HG03354 (cell line): Measurements from ENCODE around the gene LIN28A.
"Not testable (repeated sequence)": the region's sequence is repeated elsewhere in the genome, so short reads cannot be mapped to it uniquely, and the experiment has no call there.

Source experiments
- ATAC-seq: cut with Tn5 transposase; IDR thresholded peaks from one replicate; pipeline ENCODE4 v1.9.1; 2021; ENCODE audit warnings: mild to moderate bottlenecking; ENCODE audit not compliant: unreplicated experiment, poor library complexity, severe bottlenecking

The LIN28A gene

DNA sequence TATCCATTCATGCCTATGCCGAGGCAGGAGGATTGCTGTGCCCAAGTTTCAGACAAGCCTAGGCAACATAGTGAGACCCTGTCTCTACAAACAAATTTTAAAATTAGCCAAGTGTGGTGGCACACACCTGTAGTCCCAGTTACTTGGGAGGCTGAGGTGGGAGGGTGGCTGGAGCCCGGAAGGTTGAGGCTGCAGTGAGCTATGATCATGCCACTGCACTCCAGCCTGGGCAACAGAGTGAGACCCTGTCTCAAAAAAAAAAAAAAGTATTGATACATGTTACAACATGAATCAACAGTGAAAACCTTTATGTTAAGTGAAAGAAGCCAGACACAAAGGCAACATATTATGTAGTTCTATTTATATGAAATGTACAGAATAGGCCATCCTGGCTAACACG is 25.6 kb upstream of the LIN28A start:
- not testable (repeated sequence) for ATAC-seq

DNA sequence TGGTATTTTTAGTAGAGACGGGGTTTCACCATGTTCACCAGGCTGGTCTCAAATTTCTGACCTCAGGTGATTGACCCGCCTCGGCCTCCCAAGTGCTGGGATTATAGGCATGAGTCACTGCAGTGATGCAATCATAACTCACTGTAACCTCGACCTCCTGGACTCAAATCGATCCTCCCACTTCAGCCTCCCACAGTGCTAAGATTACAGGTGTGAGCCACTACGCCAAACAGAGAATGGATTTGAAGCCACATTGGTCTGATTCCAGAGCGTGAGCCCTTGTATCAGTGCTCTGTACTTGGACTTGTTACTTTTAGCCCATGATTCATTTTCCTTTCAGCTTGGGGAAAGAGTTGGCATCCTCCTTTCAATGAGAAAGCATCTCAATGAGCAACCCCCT is 23.2 kb upstream of the LIN28A start:
- no peak for ATAC-seq

DNA sequence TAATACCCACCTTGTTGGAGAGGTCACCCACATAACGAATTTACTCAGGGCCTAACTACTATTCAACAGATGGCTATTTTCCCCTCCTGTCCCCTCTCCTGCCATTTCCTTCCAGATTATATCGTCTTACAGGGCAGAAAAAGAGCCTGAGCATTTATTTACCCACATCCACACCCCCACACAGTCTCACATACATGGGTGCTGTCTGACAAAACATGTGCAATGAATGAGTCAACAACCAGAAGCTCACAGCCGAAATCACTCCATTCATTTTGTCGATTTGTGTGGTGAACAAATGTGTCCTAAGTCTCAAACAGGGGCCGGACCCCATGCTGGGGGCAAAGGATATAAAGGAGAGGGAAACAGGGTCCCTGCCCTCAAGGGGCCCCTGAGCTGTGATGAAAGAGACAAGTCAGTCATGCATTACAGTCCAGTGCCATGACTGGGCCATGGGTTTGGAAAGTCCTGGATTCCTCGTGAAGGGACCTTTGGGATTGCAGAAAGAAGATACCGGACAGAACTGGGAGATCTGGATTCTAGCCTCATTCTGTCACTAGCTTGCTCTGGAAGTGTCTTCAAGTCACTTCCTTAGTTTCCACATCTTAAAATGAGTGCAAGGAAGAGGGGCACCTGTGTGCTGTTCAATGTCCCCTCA is 21.7 kb upstream of the LIN28A start:
- no peak for ATAC-seq

DNA sequence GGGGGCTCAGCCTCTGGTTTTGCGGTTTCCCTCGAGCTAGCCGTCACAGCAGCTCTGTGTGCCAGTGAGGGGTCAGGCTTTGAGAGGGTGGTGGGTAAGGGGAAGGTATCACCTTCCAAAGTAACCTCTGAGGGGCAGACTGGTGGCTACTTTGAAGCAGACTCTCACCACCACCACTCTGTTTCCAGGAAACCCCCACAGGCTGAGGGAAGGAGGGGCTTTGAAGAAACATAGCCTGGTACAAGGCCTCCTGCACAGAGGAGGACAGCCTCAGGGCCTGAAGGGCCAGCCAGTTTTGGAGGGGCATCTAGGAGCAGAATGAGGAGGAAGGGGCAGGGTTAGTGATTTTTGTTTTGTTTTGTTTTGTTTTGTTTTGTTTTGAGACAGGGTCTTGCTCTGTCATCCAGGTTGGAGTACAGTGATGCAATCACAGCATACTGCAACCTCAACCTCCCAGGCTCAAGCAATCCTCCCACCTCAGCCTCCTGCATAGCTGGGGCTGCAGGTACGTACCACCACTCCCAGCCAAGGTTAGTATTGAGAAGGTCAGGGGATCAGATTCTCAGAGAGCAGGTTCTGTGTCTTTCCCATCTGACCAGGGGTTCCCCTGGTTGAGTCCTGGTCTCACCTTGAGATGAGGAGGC is 20.9 kb upstream of the LIN28A start:
- ATAC-seq, result no peak

DNA sequence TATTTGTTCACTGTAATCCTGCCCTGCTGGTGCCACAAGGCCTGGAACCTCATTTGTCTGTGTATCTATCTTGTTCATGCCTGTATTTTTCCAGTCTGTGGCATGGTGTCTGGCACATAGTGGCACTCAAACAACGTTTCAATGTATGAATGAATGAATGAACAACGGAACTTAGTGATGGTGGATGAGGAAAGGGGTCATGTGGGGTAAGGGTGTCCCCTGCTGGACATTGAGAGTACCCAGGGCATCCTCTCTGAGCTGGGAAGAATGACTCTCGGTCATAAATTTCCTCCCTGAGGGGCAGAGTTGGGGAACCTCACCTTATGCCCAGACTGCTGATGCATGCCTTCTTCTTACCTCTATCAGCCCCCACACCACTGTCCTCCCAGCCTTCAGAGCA is 19.2 kb upstream of the LIN28A start:
- no peak for ATAC-seq

DNA sequence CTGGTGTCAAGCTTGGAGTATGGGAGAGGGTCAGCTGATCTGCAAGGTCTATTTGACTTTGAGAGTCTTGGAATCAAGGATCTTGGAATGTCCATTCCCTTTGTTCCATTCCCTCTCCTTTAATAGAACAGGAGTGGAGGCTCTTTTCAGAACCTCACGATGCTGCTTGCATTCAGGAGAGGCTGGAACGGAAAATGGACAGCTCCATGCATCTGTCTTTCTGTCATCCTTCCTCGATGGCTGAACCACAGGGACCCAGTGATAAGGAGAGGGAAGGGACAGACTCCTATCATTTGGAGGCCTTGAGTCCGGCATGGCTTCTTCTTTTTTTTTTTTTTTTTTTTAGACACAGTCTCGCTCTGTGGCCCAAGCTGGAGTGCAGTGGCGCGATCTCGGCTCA is 14.9 kb upstream of the LIN28A start:
- no peak for ATAC-seq

DNA sequence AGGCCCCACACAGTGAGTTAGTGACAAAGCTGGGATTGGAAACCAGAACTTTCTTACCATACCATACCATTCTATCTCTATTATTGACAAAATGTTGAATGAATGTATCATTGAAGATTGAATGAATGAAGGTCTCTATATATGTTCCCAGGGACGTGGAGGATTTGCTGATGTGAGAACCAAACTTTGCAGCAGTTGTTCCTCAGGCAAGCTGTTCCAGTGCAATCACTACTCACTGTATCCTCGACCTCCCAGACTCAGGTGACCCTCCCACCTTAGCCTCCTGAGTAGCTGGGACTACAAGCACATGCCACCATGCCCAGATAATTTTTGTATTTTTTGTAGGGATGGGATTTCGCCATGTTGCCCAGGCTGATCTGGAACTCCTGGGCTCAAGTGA is 11.6 kb upstream of the LIN28A start:
- no peak for ATAC-seq

DNA sequence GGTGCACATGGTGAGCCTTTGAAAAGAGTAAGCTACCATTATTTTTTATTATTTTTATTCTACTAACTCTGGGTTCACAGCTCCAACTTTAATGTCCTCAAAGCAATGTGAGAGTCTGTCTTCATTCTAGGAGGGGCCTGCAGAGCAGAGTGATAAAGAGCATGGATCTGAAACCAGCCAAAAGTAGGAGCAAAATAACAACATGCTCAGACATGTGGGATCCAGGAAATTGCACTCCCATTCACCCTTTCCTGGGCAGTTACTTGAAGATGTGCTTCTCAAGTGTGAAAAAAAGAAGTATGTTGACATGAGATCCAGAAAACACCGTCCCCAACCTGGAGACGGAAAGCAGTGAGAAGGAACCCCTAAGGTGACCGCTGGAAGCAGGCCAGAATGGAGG is 8.7 kb upstream of the LIN28A start:
- no peak for ATAC-seq

DNA sequence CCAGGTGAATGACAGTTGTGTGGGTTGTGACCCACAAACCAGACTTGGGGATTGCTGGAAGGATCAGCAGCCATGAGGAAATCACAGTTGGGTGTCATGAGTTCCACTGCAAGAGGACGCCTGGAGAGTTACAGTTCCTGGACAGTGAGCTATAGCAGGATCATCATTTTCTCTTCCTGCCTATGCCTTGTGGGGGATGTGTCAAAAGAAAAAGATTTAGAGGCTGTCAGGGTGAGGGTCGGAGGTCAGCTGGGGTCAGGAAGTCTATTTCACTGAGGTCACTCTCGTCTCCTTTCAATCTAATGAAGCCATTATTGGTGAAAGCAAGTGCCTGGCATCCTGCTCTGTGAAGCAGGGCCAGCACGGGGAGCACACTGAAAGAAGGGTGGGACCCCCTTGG is 7.0 kb upstream of the LIN28A start:
- no peak for ATAC-seq

DNA sequence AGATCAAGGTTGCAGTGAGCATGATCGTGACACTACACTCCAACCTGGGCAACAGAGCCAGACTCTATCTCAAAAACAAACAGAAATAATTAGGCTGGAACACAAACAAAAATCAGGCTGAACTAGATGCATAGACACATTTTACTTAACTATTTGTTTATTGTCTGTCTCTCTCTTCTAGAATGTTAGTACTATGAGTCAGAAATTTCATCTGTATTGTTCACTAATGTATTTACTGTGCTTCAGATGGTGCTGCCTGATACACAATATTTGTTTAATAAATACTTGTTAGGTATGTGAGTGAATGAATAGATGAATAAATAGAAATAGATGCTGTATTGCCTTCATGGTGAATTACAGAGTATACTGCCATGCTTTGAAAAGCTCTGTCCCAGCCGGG is 6.0 kb upstream of the LIN28A start:
- no peak for ATAC-seq

DNA sequence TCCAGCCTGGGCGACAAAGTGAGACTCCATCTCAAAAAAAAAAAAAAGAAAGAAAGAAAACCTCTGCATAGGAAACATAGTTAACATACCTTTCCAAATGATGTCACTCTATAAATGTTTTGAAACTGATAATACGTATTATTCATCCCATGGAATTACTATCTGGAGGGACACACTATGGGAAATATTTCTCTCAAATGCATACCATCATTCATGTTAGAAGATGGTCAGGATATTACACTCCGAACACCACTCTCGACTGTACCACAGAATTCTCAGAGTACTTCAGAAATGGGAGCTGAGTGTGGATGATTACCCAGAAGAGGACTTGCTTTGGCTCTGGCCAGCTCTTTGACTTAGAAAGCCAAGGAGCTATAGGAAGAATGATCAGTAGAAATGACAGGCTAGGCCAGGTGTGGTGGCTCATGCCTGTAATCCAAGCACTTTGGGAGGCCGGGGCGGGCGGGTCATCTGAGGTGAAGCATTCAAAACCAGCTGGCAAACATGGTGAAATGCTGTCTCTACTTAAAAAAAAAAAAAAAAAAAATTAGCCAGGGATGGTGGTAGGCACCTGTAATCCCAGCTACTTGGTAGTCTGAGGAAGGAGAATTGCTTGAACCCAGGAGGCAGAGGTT is 5.2 kb upstream of the LIN28A start:
- no peak for ATAC-seq

DNA sequence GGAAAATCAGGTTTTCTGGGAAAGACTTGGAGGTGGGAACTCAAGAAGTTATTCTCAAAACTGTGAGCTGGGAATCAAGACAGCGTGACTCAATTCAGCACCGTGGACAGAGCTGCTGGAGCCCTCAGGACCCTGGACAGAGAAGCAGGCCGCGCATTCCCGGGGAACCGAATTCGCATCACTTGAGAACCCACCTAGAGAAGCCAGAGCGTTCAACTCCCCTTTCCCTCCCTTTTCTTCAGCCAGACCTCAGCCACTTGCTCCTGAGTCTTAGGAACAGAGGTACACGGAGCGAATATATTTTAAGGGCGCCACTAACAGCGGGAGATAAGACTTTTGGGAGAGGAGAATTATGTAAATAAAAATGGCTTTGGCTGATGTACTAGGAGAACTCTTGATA is 2.0 kb upstream of the LIN28A start:
- ATAC-seq, result no peak

DNA sequence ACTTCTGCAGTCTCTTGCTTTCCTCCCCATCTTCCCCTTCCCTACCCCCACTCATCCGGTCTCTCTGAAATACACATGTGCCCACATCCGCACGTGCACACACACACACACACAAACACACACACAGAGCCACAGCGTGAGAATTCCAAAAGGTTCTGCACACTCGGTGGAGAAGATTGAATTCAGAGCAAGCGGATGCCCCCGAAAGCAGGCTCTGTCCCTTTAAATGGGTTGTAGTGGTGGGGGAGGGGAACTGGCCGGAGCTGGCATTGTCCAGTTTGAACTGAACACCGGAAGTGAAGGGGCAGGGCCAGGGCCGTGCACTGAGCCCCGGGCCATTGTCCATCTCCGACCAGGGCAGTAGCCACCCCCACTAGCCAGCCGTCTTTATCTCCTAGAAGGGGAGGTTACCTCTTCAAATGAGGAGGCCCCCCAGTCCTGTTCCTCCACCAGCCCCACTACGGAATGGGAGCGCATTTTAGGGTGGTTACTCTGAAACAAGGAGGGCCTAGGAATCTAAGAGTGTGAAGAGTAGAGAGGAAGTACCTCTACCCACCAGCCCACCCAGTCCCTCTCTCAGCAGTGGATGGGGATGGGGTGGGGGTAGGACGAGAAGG is 1.3 kb upstream of the LIN28A start:
- no peak for ATAC-seq

DNA sequence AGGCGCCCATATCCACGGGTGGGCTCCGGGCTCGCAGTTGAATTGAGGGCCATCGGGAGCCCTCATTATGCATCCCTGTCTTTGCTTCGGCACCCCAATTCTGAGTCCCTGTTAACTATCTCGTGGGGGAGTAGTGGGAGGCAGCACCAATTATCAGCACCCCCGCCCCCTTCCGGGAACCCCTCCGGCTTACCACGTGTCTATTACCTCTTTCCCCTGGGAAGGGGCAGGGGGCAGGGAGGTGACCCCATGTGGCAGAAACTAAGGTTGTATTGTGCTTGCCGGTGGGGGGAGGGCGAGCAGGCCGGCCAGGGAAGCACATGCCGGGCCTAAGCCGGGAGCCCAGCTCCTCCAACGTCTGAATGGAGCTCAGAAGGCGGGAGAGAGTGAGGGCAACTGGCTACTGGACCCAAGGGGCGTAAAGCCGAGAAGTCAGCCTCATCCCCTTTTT is 1.0 kb downstream of the LIN28A start:
- ATAC-seq, result no peak

DNA sequence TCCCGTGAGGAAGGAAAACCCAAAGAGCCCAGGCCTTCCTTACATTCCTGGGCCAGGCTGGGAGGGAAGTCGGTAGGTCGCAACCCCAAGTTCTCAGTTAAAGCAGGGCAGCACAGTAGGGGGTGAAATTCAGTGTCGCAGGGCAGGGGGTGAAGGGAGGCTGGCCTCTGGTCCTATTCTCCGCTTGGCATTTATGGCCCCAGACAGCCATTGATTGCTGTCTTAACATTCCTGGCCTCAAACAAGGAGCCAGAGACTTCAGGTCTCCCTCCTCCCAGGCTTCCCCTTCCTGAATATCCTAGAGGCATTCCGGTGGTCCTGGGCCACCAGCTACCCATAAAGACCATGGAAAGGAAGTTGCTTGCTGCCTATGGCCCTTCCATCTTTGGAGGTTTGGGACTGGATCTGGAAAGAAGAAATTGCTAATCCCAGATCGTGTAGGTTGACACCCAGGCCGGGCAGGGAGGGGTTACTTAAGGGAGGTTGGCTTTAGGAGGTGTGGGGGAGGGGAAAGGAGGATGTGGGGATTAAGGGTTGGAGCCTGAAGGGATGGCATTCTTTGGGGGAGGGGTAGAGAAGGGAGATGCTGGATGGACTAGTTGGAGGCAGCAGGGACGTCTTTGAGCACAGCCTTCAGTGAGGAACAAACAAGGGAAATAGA is 1.7 kb downstream of the LIN28A start:
- no peak for ATAC-seq

DNA sequence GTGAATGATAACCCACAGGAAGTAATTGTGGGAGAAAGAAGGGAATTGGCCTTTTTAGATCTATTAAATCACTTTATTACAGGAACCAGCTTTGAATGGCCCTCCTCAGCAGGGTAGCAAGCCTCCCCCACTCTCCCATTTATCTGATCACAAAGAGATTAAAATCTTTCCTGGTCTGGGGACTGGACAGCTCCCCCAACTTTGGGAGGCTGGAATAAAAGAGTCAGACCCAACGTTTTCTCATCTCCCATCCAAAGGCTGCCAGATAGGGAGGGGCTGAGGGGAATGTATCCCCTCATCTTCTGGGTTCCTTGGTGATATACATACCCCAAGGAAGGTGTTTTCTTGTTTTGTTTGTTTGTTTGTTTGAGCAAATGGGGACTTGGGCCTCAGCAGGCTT is 2.4 kb downstream of the LIN28A start:
- no peak for ATAC-seq

DNA sequence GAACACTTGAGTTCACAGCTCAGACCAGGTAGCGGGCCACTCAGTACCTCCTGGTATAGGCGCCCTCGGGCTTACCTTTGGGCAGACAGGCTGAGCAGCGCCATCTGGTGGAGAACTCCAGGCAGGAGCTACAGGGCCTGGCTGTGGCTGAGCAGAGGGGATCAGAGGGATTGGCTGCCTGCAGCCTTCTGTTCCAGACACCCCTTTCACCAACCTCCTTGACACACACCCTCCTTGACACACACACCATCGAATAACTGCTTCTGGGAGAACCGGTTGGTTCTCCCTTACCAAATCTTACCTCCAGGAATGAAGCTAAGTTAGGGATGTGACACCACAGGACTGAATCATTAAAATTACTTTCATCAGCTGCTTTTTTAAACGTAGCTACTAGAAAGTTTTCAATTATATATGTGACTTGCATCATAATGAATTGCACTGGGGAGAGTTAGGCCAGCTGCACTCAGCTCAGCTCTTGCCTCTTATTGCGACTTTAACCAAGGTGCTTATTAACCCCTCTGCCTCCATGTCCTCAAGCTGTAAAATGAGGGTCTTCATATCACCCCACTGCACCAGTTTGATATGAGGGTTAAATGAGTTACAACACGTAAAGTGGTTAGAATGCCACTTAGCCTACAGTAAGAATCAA is 6.6 kb downstream of the LIN28A start:
- ATAC-seq, result no peak

DNA sequence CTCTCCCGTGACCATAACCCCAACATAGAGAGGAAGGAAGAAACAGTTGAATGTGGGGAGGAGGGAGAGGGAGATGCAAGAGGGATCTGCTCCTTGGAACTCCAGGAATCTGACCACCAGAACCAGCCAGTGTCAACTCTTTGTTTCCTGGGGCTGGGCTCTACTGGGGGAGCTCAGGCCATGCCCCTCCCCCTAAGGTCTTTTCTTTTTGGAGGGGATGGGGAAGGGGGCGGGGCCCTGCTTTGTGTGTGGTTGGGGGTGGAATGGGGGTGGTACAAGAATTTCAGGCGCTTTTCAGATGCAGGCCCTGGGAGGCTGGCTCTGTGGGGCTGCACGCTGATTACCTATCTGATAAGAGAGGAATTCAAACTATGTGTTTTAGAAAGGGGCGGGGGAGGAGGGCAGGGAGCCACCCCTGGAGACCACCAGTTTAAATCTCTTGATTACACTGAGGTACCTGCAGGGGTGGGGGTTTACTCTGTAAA is 8.3 kb downstream of the LIN28A start:
- ATAC-seq, result no peak

DNA sequence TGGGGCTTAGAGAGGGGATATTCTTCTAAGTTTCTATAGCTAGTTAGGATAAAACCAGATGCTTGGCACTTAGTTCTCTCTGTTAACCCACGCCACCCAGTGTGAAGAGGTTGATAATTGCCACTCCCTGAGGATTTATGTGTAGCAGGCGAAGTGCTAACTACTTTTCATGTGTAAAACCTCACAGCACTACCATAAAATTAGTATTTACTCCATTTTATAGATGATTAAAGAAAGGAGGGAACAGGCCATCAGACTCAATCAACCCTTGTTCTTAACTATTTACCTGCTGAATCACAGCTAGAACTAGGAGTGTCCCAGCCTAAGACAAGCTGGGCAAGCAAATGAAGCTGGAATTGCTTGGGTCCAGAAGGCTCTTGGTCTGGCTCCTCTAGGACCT is 8.9 kb downstream of the LIN28A start:
- no peak for ATAC-seq

DNA sequence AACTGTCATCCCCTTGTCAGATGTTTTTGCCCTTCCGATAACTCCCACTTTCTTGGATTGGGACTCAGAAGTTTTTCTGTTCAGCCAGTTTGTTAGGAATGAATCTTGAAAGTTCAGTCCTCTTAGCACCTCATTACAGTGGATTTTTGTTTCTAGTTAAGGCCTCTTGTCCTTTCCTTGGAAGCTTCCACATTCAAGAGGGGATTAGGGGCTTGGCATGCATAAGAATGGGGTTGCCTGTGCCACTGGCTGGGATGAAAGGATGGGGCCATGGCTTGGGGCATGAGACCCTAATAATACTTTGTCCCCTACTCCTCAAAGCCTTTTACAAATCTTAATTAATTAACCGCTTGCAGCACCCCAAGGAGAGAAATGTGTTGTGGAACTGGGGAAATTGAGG is 19.1 kb downstream of the LIN28A start:
- no peak for ATAC-seq
